Measurements from ENCODE around the gene CKAP2L.

- TF ChIP-seq CTCF (IDR thresholded peaks at IDR 0.05; ENCODE audit: poor library complexity, severe bottlenecking) (no peak), TAF1 (IDR thresholded peaks at IDR 0.05; ENCODE audit: low read depth) (no peak), EZH2 (IDR thresholded peaks at IDR 0.05; ENCODE audit: borderline replicate concordance, insufficient read depth, low read length, poor library complexity, severe bottlenecking) (no peak), REST (IDR thresholded peaks at IDR 0.05; ENCODE audit: borderline replicate concordance) (no peak)
These were observed 30.5 kb downstream of the CKAP2L start for GRCh38 chr2:112733871-112734270.
